ENCODE measurements around the gene POSTN. TPM values are rescaled to one million over a fixed set of nuclear protein-coding genes. Genes with fewer than 3 reads are reported as not detected.

Gene POSTN
- total and polyA plus RNA-seq, 2 of the 8 experiments (the other 6 are each of a cell fraction or from before 2014, with no cell fraction given): 0.30 to 0.74 TPM

DNA sequence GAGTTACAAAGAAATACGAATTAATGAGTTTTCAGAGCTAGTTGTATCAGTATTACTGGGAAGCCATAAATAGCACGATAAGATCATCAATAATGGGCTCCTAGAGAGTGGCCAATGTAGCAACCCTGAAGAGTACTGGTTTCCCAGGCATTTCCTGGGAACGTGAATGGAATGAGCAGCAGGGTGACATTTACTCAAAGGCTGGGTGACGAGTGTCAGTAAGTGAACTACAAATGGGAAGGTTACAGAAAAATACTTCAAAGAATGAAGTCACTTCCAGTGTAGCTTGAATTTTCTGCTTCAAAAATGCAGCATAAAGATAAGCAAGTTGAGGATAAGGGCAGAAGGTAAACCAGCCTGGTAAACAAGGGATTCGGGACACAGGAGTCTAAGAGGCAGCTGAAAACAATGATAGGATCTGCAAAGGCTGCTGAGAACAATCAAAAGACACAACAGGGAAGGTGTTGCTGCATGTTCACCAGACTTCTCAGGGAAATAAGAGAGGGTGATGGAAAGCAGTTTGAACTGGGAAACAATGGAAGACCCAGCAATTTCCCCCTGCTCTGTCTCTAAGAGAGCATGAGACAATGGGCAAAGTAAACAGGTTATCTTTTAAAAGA, 48.6 kb upstream of the POSTN start:
- Histone ChIP-seq H3K4me3 (ENCODE audit: extremely low read depth in 1 of 4, insufficient read depth in 2 of 4, low read depth in 3 of 4, low read length in 4 of 4) (no peak overlapping the region), H3K79me2 (ENCODE audit: control insufficient read depth in 1 of 2, insufficient read depth in 2 of 2, low read length in 2 of 2) (no peaks in the 10 kb centered on the region), H3K4ac (replicated peaks; ENCODE audit: insufficient read length, low read depth, low read length) (no peak overlapping the region), H4K5ac (ENCODE audit: insufficient read length, low read depth, low read length) (no peak overlapping the region), H3K9me3 (ENCODE audit: insufficient read depth in 2 of 2, low read depth in 1 of 2, low read length in 1 of 2) (no peaks in the 10 kb centered on the region), H4K20me1 (replicated peaks in 1 of 2; ENCODE audit: control insufficient read depth in 1 of 2, insufficient read depth in 2 of 2, low read length in 2 of 2) (no peaks in the 10 kb centered on the region), H2AK5ac (ENCODE audit: low read depth, low read length) (no peak overlapping the region), H3K27ac (ENCODE audit: low read depth, low read length) (no peak overlapping the region), H3K9ac (replicated peaks in 1 of 4; ENCODE audit: extremely low read depth in 1 of 4, low read depth in 3 of 4, low read length in 3 of 4) (no peak overlapping the region), H4K91ac (replicated peaks; ENCODE audit: insufficient read length, low read length) (no peak overlapping the region), H2BK15ac (ENCODE audit: low read length) (no peak overlapping the region), H3K56ac (replicated peaks; ENCODE audit: insufficient read length, low read depth, low read length) (no peak overlapping the region), H3K4me2 (ENCODE audit: insufficient read depth in 1 of 2, low read depth in 2 of 2, low read length in 2 of 2) (no peak overlapping the region), H2BK20ac (ENCODE audit: low read length) (no peak overlapping the region), H3K23me2 (ENCODE audit: low read depth, low read length) (no peaks in the 10 kb centered on the region), H3K14ac (ENCODE audit: insufficient read length) (no peak overlapping the region), H4K8ac (ENCODE audit: extremely low read depth, insufficient read depth, low read length) (no peak overlapping the region), H3K23ac (ENCODE audit: insufficient read length) (no peak overlapping the region), H3K79me1 (ENCODE audit: low read depth, low read length) (no peaks in the 10 kb centered on the region), H2AFZ (ENCODE audit: low read length) (no peak overlapping the region), H3K36me3 (ENCODE audit: control insufficient read depth in 2 of 4, insufficient read depth in 4 of 4, low read length in 3 of 4) (peaks cover 0 to 22% (median 6%) of the 10 kb centered on the region in 4 experiments; a peak in 5 of 8 replicates), H2BK5ac (ENCODE audit: low read depth, low read length) (no peak overlapping the region), H3K18ac (ENCODE audit: extremely low read depth, low read length) (no peak overlapping the region), H2BK12ac (ENCODE audit: low read depth, low read length) (no peak overlapping the region), H3K4me1 (replicated peaks in 1 of 4; ENCODE audit: control insufficient read depth in 3 of 4, insufficient read depth in 4 of 4, low read length in 3 of 4) (no peaks in the 10 kb centered on the region; a peak in 1 of 7 replicates), H3K27me3 (replicated peaks in 1 of 4; ENCODE audit: control insufficient read depth in 3 of 4, extremely low read depth in 1 of 4, insufficient read depth in 3 of 4, low read length in 3 of 4) (no peaks in the 10 kb centered on the region), H2BK120ac (replicated peaks; ENCODE audit: low read depth, low read length) (no peak overlapping the region)
- POLR2A ChIA-PET (ENCODE audit: partially characterized antibody): no interaction called here
- CTCF ChIA-PET (ENCODE audit: partially characterized antibody): interaction anchor here (0.9 kb wide), 1 partner anchor 8 kb away, joined by 3 read pairs; no protein-coding TSS in a partner anchor
- 80% methylated on average over 5 of the region's 5 CpGs; no CpG with 5 or more reads in 1 of the 2 experiments for WGBS, 2 experiments (ENCODE audit: extremely low coverage in 1 of 2, insufficient coverage in 1 of 2, insufficient read length in 1 of 2, insufficient replicate concordance in 2 of 2, low coverage in 1 of 2, low lambda C conversion rate in 2 of 2, missing lambda C conversion rate in 1 of 2)
- FAIRE-seq: peak; percentile 85
- DNase-seq (ENCODE audit: low read depth in 1 of 2, low spot score in 2 of 2): no peak
- TF ChIP-seq CEBPB (IDR thresholded peaks at IDR 0.05; ENCODE audit: low read depth, low read length) (no peak), SRF (IDR thresholded peaks at IDR 0.05; ENCODE audit: low read depth, low read length) (no peak), KDM1A (IDR thresholded peaks at IDR 0.05; ENCODE audit: borderline replicate concordance, low read length) (no peak), POLR2AphosphoS5 (IDR thresholded peaks at IDR 0.05; ENCODE audit: low read depth, low read length) (no peak), BACH1 (IDR thresholded peaks at IDR 0.05; ENCODE audit: low read length) (no peak), RNF2 (IDR thresholded peaks at IDR 0.05; ENCODE audit: borderline replicate concordance, low read depth, low read length, missing control alignments, poor library complexity, severe bottlenecking) (no peak), EP300 (IDR thresholded peaks at IDR 0.05; ENCODE audit: borderline replicate concordance in 1 of 2, low read depth in 2 of 2, low read length in 2 of 2) (no peak), TEAD4 (IDR thresholded peaks at IDR 0.05; ENCODE audit: low read depth, low read length) (no peak), RBBP5 (IDR thresholded peaks at IDR 0.05; ENCODE audit: borderline replicate concordance, low read depth, low read length) (no peak), CHD1 (IDR thresholded peaks at IDR 0.05; ENCODE audit: low read depth, low read length) (no peak), CTBP2 (IDR thresholded peaks at IDR 0.05; ENCODE audit: borderline replicate concordance, insufficient read depth, insufficient read length, low read length) (no peak)
- TF ChIP-seq, protein P1, sequence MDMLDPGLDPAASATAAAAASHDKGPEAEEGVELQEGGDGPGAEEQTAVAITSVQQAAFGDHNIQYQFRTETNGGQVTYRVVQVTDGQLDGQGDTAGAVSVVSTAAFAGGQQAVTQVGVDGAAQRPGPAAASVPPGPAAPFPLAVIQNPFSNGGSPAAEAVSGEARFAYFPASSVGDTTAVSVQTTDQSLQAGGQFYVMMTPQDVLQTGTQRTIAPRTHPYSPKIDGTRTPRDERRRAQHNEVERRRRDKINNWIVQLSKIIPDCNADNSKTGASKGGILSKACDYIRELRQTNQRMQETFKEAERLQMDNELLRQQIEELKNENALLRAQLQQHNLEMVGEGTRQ (IDR thresholded peaks at IDR 0.05; ENCODE audit: low read length): no peak

Measured in H1 (cell line).